HG03196 (cell line): ENCODE measurements around the gene GARIN5B.
"Not testable (repeated sequence)": the region's sequence is repeated elsewhere in the genome, so short reads cannot be mapped to it uniquely, and the experiment has no call there.

Experiments used
- ATAC-seq: cut with Tn5 transposase; IDR thresholded peaks from one replicate; pipeline ENCODE4 v1.9.1; 2021; ENCODE audit not compliant: unreplicated experiment

Gene GARIN5B

DNA sequence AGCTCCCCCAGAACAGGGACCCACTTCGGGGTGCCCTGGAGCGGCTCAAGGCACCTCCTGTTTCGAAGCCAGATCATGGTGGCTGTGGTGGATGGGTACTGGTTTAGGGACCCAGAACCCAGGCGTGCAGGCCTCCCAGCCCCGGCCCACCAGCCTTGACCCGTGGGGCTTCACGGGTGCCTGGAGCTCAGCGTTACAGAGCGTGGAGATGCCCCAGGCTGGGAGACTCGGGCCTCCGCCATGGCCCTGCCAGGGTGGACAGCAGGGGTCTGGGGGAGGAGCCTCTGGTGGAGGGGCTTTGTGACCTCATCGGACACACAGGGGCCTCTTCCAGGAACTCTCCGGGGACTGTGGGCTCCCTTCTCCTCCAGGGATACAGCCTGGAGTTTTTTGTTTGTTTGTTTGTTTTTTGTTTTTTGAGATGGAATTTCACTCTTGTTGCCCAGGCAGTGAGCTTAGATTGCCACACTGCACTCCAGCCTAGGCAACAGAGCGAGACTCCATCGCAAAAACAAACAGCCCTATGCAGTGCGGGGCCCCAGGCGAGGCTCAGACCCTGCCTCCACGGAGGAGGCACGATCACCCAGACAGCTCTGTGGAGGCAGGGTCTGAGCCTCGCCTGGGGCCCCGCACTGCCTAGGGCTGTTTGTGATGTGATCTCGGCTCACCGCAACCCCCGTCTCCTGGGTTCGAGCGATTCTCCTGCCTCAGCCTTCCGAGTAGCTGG is at the start of gene GARIN5B:
GARIN5B (minus strand) TSS at position 271 of the 727 bp plus-strand sequence; CDS start at position 77, 194 bp downstream.
- no peak for ATAC-seq

DNA sequence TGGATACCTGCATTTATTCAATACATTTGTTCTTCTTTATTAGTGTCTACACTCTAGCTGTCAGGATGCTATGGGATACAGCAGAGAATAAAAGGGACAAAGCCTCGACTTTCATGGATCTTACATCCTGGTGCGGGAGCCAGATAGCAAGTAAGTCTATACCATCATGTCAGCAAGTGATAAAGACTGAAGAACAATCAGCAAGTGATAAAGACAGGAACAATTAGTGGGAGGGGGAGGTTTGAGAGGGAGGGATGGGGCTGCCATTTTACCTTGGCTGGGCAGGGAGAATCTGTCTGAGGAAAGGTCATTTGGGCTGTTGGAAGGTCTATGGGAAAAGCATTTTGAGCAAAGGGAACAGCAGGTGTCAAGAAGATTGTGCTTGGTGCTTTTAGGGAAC is 47.1 kb upstream of the GARIN5B start:
- no peak for ATAC-seq

DNA sequence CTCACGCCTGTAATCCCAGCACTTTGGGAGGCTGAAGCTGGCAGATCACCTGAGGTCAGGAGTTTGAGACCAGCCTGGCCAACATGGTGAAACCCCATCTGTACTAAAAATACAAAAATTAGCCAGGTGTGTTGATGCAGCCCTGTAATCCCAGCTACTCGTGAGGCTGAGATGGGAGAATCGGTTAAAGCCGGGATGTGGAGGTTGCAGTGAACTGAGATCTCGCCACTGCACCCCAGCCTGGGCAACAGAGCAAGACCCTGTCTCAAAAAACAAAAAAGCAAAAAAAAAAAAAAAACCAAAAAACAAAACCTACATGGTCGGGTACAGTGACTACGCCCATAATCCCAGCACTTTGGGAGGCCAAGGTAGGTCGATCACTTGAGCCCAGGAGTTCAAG is 46.1 kb upstream of the GARIN5B start:
- not testable (repeated sequence) for ATAC-seq

DNA sequence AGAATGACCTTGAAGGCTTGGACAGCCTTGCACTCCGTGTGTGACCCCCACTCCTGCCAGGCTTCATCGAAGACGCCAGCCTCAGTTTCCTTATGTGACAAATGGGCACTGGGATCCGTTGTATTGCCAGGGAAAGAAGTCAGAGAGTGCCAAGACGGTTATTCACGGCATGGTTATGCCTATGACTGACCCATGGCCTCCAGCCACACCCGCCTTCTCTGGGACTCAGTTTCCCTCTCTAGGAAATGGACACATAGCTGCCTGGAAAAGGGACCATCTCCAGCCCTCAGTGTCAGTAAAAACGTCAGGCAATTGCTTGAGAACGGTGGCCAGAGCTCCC is 45.4 kb upstream of the GARIN5B start:
- ATAC-seq: no peak

DNA sequence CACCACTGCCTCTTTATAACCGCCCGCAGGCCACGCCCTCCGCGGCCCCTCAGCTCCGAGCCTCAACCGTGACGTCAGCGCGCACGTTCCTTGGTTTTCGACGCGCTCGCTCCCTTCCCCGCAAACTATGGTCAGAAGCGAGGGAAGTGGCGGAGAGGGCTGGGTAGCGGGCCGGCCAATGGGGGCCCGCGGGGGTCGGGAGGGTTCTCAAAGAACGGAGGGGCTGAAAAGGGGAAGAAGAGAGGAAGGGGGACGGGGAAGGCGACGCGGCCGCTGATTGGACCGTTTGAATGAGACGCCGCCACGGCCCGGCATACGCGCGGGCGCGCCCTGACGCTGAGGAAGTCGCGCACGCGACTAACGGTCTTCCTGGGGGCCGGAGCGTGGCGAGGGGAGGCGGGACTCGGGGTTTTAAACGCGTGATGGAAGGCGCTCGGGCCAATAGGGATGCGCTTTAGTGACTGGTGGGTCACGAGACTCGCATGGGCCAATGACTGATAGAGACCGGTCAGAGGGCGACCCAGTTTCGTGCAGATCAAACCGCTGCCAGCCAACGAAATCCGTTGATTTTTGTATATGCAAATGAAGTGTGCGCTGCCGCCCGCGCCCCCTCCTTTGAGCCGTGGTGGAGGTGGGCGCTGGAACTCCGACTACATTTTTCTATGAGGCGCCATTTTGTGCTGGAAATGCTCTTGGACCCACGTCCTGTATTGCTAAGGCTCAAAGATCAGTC is 44.9 kb upstream of the GARIN5B start:
- peak; percentile 85 for ATAC-seq

DNA sequence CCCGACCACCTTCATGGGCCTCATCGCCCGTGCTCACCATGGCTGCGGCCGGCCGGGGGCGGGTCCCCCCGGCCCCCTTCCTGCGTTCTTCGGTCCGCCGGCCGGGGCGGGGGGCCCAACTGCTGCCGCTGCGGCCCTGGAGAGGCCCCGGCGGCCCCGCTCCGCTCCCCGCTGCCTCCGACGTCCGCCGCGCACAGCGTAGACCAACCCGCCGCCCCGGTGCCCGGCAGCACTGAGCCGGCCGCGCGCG is 44.4 kb upstream of the GARIN5B start, which contains the start of gene UBE2S:
UBE2S (minus strand) TSS at position 239 of the 250 bp plus-strand sequence; CDS start at position 40, 199 bp downstream.
- ATAC-seq: not testable (repeated sequence)

DNA sequence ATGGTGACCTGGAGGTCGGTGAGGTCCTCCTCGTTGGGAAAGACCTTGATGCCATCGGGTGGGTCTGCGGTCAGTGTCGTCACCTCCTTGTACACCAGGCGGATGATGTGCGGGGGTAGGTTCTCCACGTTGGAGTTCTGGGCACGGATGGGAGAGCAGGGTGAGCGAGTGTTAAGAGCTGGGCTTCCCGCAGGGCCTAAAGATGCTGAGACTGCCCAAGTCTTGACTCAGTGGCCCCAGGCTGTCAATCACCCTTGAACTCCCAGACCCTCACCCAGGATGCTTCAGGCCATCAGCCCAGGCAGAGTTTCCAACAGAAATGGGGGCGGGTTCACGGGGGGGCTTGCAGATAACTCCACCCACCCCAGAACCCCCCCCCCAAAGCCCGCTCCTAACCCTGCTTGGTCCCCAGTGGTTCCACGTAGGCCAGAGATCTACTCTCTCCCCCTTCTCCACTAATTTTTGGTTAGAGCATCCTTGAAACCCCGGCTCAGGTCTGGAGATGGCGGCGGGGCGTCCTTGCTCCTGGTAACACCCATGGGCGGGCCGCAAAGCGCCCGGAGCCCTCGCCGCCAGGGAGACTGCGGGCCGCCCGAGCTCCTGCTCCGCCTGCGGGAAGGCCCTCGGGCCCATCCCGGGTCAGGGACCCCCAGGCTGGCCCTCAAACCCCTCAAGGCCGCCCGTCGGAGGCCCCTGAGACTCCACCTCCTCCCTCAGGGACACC is 43.9 kb upstream of the GARIN5B start:
- peak; percentile 11 for ATAC-seq

DNA sequence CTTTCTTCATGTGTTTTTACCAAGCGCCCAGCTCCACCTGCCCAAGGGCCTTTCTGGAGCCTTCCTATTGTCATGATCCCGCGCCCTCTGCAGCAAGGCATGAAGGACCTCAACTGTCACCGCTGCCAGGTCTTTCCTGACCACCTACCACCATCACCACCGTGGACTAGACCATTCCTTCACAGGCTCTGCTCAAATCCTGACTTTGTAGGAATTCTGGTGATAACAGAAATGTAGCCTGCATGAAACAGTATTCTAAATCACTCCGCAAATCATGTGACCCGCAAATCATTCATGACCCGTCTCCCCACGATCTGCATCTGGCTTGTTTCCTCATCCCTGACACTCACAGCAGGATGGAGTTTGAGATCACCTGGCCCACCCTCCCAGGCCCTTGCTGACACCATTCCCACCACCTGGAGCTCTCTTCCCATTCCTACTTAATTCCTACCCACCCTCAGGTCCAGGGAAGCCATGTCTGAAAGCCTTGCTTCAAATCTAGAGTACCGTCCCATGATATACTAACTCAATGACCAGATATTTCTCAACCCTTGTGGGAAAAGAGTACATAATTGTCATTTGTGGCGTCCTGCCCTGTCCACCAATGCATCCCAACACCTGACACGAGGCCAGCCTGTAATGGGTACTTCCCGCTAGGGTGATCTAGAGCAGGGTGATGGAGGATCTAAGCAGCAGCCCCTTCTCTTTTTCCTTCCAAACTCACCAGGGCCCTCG is 43.2 kb upstream of the GARIN5B start:
- ATAC-seq: no peak

DNA sequence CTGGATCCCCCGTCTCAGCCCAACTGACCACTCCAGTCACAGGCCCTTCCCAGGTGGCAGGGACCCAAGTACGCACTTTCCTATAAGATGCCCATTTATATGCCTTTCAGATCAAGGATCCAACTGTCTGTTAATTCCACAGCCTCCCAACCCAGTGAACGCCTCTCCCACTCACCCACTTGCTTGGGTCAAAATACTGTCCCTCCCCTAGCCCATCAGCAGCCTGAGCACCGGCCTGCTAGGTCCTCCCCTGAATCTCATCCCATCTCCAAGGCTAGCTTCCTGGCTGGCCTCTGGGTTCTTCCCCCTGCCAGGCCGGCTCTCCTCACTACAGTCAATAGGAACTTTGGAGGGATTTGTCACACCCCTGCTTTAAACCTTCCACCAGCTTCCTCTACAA is 42.6 kb upstream of the GARIN5B start:
- no peak for ATAC-seq

DNA sequence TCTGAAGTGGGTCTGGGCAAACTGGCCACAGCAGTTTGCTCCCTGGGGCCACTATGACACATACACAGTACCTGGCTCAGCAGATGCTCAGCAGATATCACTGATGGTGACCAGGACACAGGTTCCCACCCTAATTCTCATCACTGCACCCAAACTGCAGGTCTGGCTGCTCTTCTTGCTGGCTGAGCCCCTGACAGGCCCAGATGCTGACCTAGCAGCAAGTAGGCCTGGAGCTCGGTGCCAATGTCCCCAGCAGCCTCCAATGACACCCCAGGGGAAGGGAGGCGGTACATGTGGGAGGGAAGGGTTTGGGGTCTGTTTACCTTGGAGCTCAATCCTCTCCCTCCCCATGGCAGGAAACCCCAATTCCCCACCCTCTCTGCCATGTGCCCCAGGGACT is 39.4 kb upstream of the GARIN5B start:
- ATAC-seq: no peak

DNA sequence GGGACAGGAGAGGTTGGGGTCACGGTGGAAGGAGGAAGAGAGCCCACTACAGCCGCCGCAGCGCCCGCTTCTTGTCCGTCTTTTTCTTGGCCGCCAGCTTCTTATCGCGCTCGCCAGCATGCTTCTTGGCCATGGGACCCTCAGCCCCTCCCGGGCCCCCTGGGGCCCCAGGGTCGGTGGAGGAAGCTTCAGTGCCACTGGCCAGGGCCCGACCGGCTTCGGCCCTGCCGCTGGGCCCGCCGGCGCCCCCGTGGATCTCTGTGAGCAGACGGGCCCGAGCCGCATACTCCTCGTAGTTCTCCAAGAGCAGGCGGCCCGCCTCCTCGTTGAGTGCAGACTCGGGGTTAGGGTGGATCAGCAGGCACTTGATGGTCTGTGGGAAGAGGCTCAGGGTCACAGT is 38.3 kb upstream of the GARIN5B start:
- not testable (repeated sequence) for ATAC-seq

DNA sequence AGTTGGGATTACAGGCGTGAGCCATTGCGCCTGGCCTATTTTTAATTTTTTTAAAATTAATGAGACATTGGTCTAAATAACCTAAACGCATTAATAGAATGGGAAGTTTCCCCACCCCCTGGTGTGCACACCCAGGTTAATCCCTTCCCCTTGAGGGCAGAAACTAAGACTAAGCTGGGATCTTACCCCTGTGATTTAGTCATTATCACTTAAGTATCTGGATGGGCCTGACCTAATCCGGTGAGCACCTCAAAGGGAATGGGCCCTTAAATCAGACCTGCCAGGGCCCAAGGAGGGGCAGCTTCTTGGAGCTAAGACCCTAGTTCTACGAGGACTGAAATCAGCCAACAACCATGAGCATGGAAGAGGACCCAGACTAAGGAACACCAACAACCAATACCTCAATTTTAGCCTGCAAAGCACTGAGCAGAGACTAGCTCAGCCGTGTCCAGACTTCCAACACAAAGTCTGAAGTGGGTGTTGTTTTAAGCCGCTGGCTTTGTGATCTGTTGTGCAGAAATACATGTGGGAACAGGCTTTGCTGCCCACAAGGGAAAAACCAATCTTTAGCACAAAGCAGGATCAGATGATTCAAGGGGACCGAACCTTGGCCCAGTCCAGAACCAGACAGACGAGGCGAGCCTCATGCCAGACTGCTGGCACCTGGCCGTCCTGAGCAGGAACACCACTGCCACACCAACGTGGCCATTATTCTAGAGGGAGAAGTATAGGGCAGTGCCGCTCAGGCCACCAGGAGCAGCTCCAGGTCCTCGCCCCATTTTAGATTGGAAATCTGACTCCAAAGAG is 37.4 kb upstream of the GARIN5B start:
- ATAC-seq: no peak

DNA sequence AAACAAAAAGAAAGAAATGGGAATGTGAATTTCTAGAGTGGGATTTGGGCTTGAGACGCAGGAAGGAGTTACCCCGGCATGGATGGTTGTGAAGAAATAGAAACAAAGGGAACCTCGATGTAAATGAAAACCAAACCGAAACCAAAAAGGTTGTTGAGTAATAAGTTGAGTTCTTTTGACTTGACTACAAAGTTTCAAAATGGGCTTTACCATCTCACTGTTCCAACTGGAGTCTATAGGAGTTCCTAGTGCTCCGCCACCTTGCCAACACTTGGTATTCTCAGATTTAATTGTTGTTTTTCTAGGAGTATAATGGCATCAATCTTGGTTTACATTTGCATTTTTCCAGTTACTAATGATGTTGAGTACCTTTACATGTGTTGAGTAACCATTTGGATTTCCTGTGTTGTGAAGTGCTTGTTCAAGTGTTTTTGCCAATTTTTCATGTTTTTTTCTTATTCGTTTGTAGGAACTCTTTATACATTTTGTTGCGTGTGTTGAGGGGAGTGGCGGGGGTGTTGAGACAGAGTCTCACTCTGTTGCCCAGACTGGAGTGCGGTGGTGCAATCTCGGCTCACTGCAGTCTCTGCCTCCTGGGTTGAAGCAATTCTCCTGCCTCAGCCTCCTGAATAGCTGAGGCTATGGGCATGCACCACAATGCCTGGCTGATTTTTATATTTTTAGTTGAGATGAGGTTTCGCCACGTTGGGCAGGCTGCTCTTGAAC is 35.3 kb upstream of the GARIN5B start:
- no peak for ATAC-seq

DNA sequence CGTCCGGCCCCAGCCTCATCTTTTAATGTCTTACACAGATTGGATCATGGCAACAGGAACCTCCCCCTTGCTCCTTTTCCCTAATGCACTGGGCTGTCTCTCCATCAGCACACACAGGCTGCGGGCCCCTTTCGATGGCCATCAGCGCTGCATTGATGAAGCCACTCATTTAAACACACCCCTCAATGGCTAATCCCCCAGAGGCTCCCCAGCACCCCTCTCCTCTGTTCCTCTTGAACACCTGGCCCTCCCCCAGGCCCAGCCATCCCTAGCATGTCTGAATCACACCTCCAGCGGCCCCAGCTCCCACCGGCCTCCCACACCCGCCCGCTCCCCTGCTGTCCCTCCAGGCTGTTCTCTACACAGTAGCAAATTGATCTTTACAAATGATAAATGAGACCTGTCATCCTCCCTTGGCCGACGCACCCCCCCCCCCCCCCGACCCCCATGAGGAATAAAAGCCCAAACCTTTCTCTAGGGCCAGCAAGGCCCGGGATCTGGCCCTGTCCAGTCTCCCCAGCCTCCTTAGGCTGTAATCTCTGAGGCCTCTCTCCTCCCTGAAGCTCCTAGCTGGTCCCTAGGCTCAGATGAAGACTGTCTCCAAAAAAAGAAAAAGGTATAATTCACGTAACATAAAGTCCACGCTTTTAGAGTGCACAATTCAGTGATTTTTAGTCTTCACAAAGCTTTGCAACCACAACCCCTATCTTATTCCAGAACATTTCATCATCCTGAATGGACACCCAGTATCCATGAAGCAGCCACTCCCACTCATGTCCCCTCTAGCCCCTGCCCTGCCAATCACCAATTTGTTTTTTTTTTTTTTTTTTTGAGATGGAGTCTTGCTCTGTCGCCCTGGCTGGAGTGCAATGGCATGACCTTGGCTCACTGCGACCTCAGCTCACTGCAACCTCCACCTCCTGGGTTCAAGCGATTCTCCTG is 30.0 kb upstream of the GARIN5B start:
- no peak for ATAC-seq

DNA sequence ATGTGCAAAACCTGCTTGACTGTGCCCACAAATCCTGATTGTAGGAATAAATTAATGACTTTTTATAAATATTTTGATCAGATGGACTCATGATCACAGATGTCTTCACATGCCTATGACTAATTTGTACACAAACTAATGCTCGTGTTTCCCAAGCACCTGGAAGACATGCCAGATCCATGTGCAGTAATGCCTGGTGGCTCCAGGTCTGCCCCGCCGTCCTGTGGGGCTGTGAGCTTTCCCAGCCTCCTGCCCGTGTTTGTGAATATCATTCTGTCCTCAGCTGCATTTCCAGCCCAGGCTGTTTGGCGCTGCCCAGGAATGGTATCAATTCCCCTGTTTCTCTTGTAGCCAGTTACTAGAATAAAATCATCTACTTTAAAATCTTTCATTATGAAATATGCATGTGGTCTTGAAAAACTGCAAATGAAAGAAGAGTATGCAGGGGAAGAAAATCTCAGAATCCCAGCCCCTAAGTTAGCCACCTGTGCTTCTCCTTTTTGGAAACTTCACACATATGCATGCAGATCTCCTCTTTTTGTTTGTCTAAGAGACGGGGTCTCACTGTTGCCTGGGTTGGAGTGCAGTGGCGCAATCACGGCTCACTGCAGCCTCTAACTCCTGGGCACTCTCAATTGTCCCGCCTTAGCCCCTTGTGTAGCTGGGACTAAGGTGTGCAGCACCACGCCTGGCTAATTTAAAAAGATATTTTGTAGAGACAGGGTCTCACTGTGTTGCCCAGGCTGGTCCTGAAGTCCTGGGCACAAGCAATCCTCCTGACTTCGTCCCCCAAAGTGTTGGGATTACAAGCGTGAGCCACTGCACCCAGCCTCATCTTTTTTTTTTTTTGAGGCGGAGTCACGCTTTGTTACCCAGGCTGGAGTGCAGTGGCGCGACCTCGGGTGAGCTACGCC is 28.9 kb upstream of the GARIN5B start:
- no peak for ATAC-seq

DNA sequence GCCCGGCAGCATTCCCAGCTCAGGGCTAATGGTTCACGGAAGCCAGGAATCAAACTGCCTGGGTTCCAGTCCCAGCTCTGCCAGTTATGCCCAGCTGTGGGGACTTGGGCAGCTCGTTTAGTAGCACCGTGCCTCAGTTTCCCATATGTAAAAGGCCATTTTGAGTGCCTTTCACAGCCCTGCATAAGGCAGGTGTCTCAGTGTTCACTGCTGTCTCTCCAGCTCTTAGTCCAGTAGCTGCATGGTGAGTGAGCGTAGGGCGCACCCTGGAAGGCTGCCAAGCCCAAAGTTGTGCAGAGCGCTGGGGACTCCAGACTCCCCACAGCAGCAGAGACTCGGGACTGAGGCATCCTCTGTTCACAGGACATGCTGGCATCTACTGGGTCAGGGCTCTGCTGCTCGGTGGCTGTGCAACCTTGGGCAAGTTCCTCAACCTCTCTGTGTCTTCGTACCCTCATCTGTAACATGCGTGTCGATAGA is 28.2 kb upstream of the GARIN5B start:
- ATAC-seq: no peak

DNA sequence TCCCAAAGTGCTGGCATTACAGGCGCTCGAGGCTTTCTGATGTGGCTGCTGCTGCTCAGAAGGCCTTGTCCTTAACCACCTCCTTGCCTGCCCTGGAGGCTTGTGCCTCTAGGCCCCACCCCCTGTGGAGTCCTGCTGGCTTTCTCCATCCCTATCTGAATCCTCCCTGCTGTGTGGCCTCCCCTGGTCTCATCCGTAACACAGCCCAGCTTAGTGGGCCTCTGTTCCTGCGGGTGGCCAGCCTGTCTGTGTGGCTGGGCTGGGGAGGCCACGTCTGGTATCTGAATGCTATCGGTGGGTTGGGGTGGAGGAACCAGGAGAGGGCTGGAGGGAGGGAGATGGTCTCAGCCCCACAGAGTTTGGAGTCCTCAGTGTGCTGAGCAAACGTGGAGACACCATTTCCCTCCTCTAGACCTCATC is 27.4 kb upstream of the GARIN5B start:
- no peak for ATAC-seq
